Measurements from ENCODE around the gene TRIM46. TPM values are rescaled to one million over a fixed set of nuclear protein-coding genes. Genes with fewer than 3 reads are reported as not detected.

TRIM46 gene
- total RNA-seq, 5 donors from 2014 or later (not counting 1 experiment from before 2014, with no cell fraction given) = 5.1 to 12.2 (median 9.8) TPM

- Mint-ChIP-seq H3K27me3 (no peaks in the 10 kb centered on the region), H3K9me3 (no peaks in the 10 kb centered on the region), H3K36me3 (no peaks in the 10 kb centered on the region), H3K4me3 (no peak overlapping the region), H3K4me1 (peaks cover 0 to 11% (median 4%) of the 10 kb centered on the region in 3 donors), H3K27ac (no peak overlapping the region)
- DNase-seq (no peak), ATAC-seq (replicated peaks in 1 of 4) (no peak)
- POLR2A ChIA-PET = no interaction called here
- Histone ChIP-seq H3K36me3 (ENCODE audit: control insufficient read depth in 2 of 2, extremely low read depth in 1 of 2, insufficient read depth in 1 of 2, low read length in 1 of 2) (peaks cover 0 to 2% of the 10 kb centered on the region in 2 donors), H3K9me3 (no peaks in the 10 kb centered on the region), H3K4me1 (ENCODE audit: control insufficient read depth in 1 of 2, extremely low read depth in 1 of 2, insufficient read depth in 2 of 2, low read length in 2 of 2) (peaks cover 0 to 10% of the 10 kb centered on the region in 2 experiments), H3K27ac (ENCODE audit: low read length) (no peak overlapping the region), H3K4me3 (ENCODE audit: control insufficient read depth in 1 of 2, extremely low read depth in 1 of 2, low read length in 1 of 2) (no peak overlapping the region), H3K27me3 (replicated peaks in 1 of 2; ENCODE audit: control insufficient read depth in 2 of 2, extremely low read depth in 1 of 2, insufficient read depth in 2 of 2, low read length in 1 of 2) (no peaks in the 10 kb centered on the region)
- 68% methylated on average over 2 of the region's 4 CpGs for WGBS (ENCODE audit: insufficient coverage)
- CTCF ChIA-PET = no interaction called here
Measured at GRCh38 chr1:155199792-155200191, 26.1 kb downstream of the TRIM46 start.

GRCh38 chr1:155200920-155201319, 27.3 kb downstream of the TRIM46 start:
- H3K9me3 ChIP-seq = no peaks in the 10 kb centered on the region
- H3K27me3 Mint-ChIP-seq = no peaks in the 10 kb centered on the region
- H3K9me3 Mint-ChIP-seq = no peaks in the 10 kb centered on the region
- H3K27me3 ChIP-seq (replicated peaks in 1 of 2; ENCODE audit: control insufficient read depth in 2 of 2, extremely low read depth in 1 of 2, insufficient read depth in 2 of 2, low read length in 1 of 2) = no peaks in the 10 kb centered on the region
- POLR2A ChIA-PET = no interaction called here
- H3K27ac Mint-ChIP-seq = no peak overlapping the region
- no peak overlapping the region for H3K4me3 ChIP-seq (ENCODE audit: control insufficient read depth in 1 of 2, extremely low read depth in 1 of 2, low read length in 1 of 2)
- no peaks in the 10 kb centered on the region for H3K36me3 Mint-ChIP-seq
- no peaks in the 10 kb centered on the region for H3K4me1 ChIP-seq (ENCODE audit: control insufficient read depth in 1 of 2, extremely low read depth in 1 of 2, insufficient read depth in 2 of 2, low read length in 2 of 2)
- no peak overlapping the region for H3K27ac ChIP-seq (ENCODE audit: low read length)
- DNase-seq = no peak
- no peak overlapping the region for H3K4me3 Mint-ChIP-seq
- ATAC-seq (replicated peaks in 1 of 4) = no peak
- H3K36me3 ChIP-seq (ENCODE audit: control insufficient read depth in 2 of 2, extremely low read depth in 1 of 2, insufficient read depth in 1 of 2, low read length in 1 of 2) = peaks cover 0 to 2% of the 10 kb centered on the region in 2 donors
- peaks cover 0 to 3% (median 0%) of the 10 kb centered on the region in 3 donors for H3K4me1 Mint-ChIP-seq
- CTCF ChIA-PET = no interaction called here
- 90% methylated on average over 5 of the region's 5 CpGs for WGBS (ENCODE audit: insufficient coverage)

DNA sequence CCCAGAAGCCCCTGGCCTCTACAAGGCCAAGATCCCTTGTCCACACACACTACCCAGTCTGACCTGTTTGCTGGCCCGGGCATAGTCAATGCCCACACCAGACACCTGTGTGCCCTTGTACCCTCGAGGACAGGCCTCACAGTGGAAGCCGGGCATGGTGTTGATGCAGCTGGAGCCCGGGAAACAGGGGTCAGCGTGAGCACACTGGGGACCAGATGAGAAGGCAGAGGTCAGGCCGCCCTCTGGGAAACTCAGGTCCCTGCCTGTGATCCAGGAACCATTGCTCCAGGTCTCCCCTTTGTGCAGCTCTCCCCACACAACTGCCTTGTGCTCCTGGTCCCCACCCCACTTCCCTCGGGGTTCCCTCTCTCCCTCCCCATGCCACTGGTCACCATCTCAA, 28.5 kb downstream of the TRIM46 start:
- H3K36me3 Mint-ChIP-seq = no peaks in the 10 kb centered on the region
- DNase-seq (no peak), ATAC-seq (replicated peaks in 1 of 4) (no peak)
- WGBS (ENCODE audit: insufficient coverage) = 88% methylated on average over 7 of the region's 7 CpGs
- H3K36me3 ChIP-seq (ENCODE audit: control insufficient read depth in 2 of 2, extremely low read depth in 1 of 2, insufficient read depth in 1 of 2, low read length in 1 of 2) = peaks cover 0 to 2% of the 10 kb centered on the region in 2 donors
- ChIA-PET CTCF (no interaction called here), POLR2A (no interaction called here)
- peaks cover 6 to 7% (median 6%) of the 10 kb centered on the region in 3 donors for H3K4me1 Mint-ChIP-seq
- H3K27ac ChIP-seq (ENCODE audit: low read length) = no peak overlapping the region
- no peak overlapping the region for H3K27ac Mint-ChIP-seq
- peaks cover 0 to 7% of the 10 kb centered on the region in 2 experiments for H3K4me1 ChIP-seq (ENCODE audit: control insufficient read depth in 1 of 2, extremely low read depth in 1 of 2, insufficient read depth in 2 of 2, low read length in 2 of 2)
- no peak overlapping the region for H3K4me3 ChIP-seq (ENCODE audit: control insufficient read depth in 1 of 2, extremely low read depth in 1 of 2, low read length in 1 of 2)
- H3K9me3 ChIP-seq = no peaks in the 10 kb centered on the region
- H3K27me3 ChIP-seq (replicated peaks in 1 of 2; ENCODE audit: control insufficient read depth in 2 of 2, extremely low read depth in 1 of 2, insufficient read depth in 2 of 2, low read length in 1 of 2) = no peaks in the 10 kb centered on the region
- no peaks in the 10 kb centered on the region for H3K9me3 Mint-ChIP-seq
- H3K27me3 Mint-ChIP-seq = no peaks in the 10 kb centered on the region
- no peak overlapping the region for H3K4me3 Mint-ChIP-seq

DNA sequence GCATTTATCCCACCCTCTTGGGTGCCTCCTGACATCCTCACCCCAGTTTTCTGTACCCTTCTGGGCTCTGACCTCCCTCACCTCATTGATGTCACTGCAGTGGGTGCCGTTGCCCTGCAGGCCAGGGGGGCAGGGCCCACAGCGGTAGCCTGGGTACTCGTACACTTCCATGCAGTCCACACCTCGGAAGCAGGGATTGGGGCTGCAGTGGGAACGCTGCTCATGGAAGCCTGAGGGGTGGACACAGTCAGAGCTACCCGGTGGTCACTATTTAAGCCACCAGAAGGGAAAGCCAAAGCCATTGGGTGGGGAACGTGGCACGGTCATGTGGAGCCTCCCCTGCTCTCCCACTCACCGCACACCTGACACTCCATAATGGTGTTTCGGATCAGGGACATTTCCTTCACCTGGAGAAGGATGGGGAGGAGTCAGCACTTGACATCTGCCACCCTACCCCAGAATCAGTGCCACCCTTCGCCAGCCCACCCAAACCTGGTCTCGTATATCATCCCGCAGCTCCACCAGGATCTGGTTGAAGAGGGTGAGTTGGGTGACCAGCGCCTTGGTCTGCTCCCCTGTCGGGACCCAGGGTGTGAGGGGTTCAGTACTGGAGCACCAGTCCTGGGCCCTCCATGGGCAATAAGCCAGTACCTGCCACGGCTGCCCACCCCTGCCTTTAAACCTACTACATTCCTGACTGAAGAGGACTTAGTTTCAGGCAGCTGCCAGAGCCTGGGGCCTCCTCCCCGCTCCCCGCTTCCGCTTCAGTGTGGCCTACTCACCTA, 29.3 kb downstream of the TRIM46 start:
- Histone ChIP-seq H3K4me1 (ENCODE audit: control insufficient read depth in 1 of 2, extremely low read depth in 1 of 2, insufficient read depth in 2 of 2, low read length in 2 of 2) (peaks cover 0 to 14% of the 10 kb centered on the region in 2 experiments), H3K27ac (ENCODE audit: low read length) (no peak overlapping the region), H3K36me3 (ENCODE audit: control insufficient read depth in 2 of 2, extremely low read depth in 1 of 2, insufficient read depth in 1 of 2, low read length in 1 of 2) (peaks cover 0 to 2% of the 10 kb centered on the region in 2 donors), H3K4me3 (ENCODE audit: control insufficient read depth in 1 of 2, extremely low read depth in 1 of 2, low read length in 1 of 2) (no peak overlapping the region), H3K27me3 (replicated peaks in 1 of 2; ENCODE audit: control insufficient read depth in 2 of 2, extremely low read depth in 1 of 2, insufficient read depth in 2 of 2, low read length in 1 of 2) (no peaks in the 10 kb centered on the region), H3K9me3 (no peaks in the 10 kb centered on the region)
- ATAC-seq (replicated peaks in 1 of 4) (no peak), DNase-seq (no peak)
- no peaks in the 10 kb centered on the region for H3K9me3 Mint-ChIP-seq
- WGBS (ENCODE audit: insufficient coverage) = 93% methylated on average over 9 of the region's 19 CpGs
- no peaks in the 10 kb centered on the region for H3K36me3 Mint-ChIP-seq
- H3K4me1 Mint-ChIP-seq = peaks cover 11 to 13% (median 11%) of the 10 kb centered on the region in 3 donors
- no peak overlapping the region for H3K4me3 Mint-ChIP-seq
- H3K27me3 Mint-ChIP-seq = no peaks in the 10 kb centered on the region
- H3K27ac Mint-ChIP-seq = no peak overlapping the region
- CTCF ChIA-PET = interaction anchor here in 1 of 2 donors (0.6 kb wide), 1 partner anchor 345 kb away, joined by 4 read pairs; no protein-coding TSS in a partner anchor
- POLR2A ChIA-PET = no interaction called here

DNA sequence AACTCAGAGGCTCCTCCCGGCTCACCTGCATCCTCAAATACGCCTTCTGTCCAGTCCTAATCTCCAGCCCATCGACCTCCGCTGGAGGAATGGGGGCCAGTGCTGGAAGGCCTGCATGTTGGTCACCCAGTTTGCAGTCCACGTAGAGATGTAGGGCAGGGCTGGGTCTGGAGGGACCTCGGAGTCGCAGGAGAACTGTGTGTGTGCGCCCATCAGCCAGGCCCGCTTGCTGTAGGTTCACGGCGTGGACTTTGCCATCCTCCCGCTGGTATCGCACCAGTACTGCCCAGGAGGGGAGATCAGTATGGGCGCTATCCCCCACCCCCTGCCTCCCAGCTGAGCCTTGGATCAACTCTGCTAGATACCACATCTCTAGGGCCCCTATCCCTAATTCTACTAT, 31.4 kb downstream of the TRIM46 start:
- no peaks in the 10 kb centered on the region for H3K27me3 ChIP-seq (replicated peaks in 1 of 2; ENCODE audit: control insufficient read depth in 2 of 2, extremely low read depth in 1 of 2, insufficient read depth in 2 of 2, low read length in 1 of 2)
- DNase-seq (no peak), ATAC-seq (replicated peaks in 1 of 4) (no peak)
- Mint-ChIP-seq H3K9me3 (no peaks in the 10 kb centered on the region), H3K4me3 (no peak overlapping the region), H3K4me1 (peaks cover 18 to 22% (median 19%) of the 10 kb centered on the region in 3 donors), H3K36me3 (no peaks in the 10 kb centered on the region), H3K27ac (no peak overlapping the region), H3K27me3 (no peaks in the 10 kb centered on the region)
- H3K27ac ChIP-seq (ENCODE audit: low read length) = no peak overlapping the region
- 72% methylated on average over 3 of the region's 14 CpGs for WGBS (ENCODE audit: insufficient coverage)
- ChIA-PET POLR2A (no interaction called here), CTCF (no interaction called here)
- peaks cover 0 to under 1% of the 10 kb centered on the region in 2 donors for H3K36me3 ChIP-seq (ENCODE audit: control insufficient read depth in 2 of 2, extremely low read depth in 1 of 2, insufficient read depth in 1 of 2, low read length in 1 of 2)
- H3K4me1 ChIP-seq (ENCODE audit: control insufficient read depth in 1 of 2, extremely low read depth in 1 of 2, insufficient read depth in 2 of 2, low read length in 2 of 2) = peaks cover 9 to 30% of the 10 kb centered on the region in 2 experiments
- no peaks in the 10 kb centered on the region for H3K9me3 ChIP-seq
- H3K4me3 ChIP-seq (ENCODE audit: control insufficient read depth in 1 of 2, extremely low read depth in 1 of 2, low read length in 1 of 2) = no peak overlapping the region

- POLR2A ChIA-PET = interaction anchor here in 1 of 2 donors (0.5 kb wide), 1 partner anchor 200 kb away, joined by 4 read pairs; no protein-coding TSS in a partner anchor
- H3K27me3 Mint-ChIP-seq = no peaks in the 10 kb centered on the region
- no peak overlapping the region for H3K4me3 Mint-ChIP-seq
- H3K4me1 Mint-ChIP-seq = peaks cover 18 to 22% (median 19%) of the 10 kb centered on the region in 3 donors
- peaks cover 3% of the 10 kb centered on the region in 2 donors for H3K36me3 ChIP-seq (ENCODE audit: control insufficient read depth in 2 of 2, extremely low read depth in 1 of 2, insufficient read depth in 1 of 2, low read length in 1 of 2)
- H3K9me3 ChIP-seq = no peaks in the 10 kb centered on the region
- WGBS (ENCODE audit: insufficient coverage) = 93% methylated on average over 2 of the region's 9 CpGs
- no peak for ATAC-seq (replicated peaks in 1 of 4)
- no peak overlapping the region for H3K4me3 ChIP-seq (ENCODE audit: control insufficient read depth in 1 of 2, extremely low read depth in 1 of 2, low read length in 1 of 2)
- H3K27ac Mint-ChIP-seq = no peak overlapping the region
- no peak for DNase-seq
- H3K36me3 Mint-ChIP-seq = peaks cover 4% of the 10 kb centered on the region
- peaks cover 9 to 30% of the 10 kb centered on the region in 2 experiments for H3K4me1 ChIP-seq (ENCODE audit: control insufficient read depth in 1 of 2, extremely low read depth in 1 of 2, insufficient read depth in 2 of 2, low read length in 2 of 2)
- no peaks in the 10 kb centered on the region for H3K27me3 ChIP-seq (replicated peaks in 1 of 2; ENCODE audit: control insufficient read depth in 2 of 2, extremely low read depth in 1 of 2, insufficient read depth in 2 of 2, low read length in 1 of 2)
- no peak overlapping the region for H3K27ac ChIP-seq (ENCODE audit: low read length)
- H3K9me3 Mint-ChIP-seq = no peaks in the 10 kb centered on the region
- CTCF ChIA-PET = interaction anchor here (1.2 to 1.7 kb wide), 4 partner anchors 10 to 38 kb away, joined by 4 to 16 read pairs (median 10); no protein-coding TSS in a partner anchor
Measured at GRCh38 chr1:155205969-155206593, 32.4 kb downstream of the TRIM46 start.

All from T-cell (primary cell).